ENCODE data around the gene TSPY3.
"Not testable (repeated sequence)": the region's sequence is repeated elsewhere in the genome, so short reads cannot be mapped to it uniquely, and the experiment has no call there.

The TSPY3 gene

GRCh38 chrY:9398121-9398520 lies at the start of gene TSPY3:
Gene TSPY3 (plus strand): TSS chrY:9398421. CDS start chrY:9398467, 46 bp downstream.
- not testable (repeated sequence) for DNase-seq

- not testable (repeated sequence) for DNase-seq
Measured at GRCh38 chrY:9357497-9357896, 40.7 kb upstream of the TSPY3 start, which contains the start of gene TSPY8. Gene TSPY8 (plus strand): TSS chrY:9357797. CDS start chrY:9357843, 46 bp downstream.

- not testable (repeated sequence) for DNase-seq
Measured at GRCh38 chrY:9396527-9396926, 1.7 kb upstream of the TSPY3 start.

Measured in GF-D8 (cell line).